GM18502 (cell line): Measurements from ENCODE around the gene RTN4IP1.
"Not testable (repeated sequence)": the region's sequence is repeated elsewhere in the genome, so short reads cannot be mapped to it uniquely, and the experiment has no call there.

Experiments used
- ATAC-seq: cut with Tn5 transposase; IDR thresholded peaks from one replicate; pipeline ENCODE4 v1.9.1; 2021; ENCODE audit warnings: mild to moderate bottlenecking; ENCODE audit not compliant: unreplicated experiment, poor library complexity

RTN4IP1 gene

DNA sequence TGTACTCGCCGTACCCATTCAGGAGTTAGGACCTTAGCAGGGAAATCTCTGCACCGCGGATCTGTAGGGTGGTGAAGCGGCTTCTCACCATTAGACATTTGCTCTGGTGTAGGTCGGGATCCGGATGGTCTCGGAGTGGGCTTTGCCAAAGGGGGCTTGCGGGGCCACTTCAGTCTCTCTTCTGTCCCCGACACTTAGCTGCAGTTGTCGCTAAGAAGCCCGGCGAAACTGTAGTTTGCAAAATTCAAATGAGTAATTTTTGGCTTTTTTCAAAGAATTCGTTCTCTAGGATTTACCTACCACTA lies 513 bp upstream of the RTN4IP1 start:
- no peak for ATAC-seq

- ATAC-seq, result peak; percentile 14
These were observed 618 bp downstream of the RTN4IP1 start for GRCh38 chr6:106628658-106629102.

GRCh38 chr6:106627760-106628159 lies 1.5 kb downstream of the RTN4IP1 start:
- not testable (repeated sequence) for ATAC-seq

DNA sequence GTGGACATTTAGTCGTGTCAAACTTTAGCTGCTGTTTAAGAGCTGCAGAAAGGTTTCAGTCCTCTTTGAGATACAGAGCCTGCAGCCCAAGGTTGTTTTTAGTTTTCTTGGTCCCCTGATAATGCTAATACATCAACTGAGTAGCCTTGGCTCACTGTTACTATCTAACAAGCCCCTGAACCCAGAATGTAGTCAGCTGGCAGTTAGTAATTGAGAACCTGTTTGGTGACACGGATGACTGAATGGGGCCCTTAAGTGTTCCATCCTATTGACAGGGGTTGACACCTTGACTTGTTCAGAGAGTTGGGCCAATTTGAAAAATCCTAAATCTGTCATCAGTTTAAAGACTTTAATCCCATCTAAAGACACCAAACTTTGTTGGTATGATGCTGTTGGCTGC lies 2.8 kb downstream of the RTN4IP1 start:
- no peak for ATAC-seq

- no peak for ATAC-seq
These were observed 6.3 kb downstream of the RTN4IP1 start for GRCh38 chr6:106623039-106623438.

DNA sequence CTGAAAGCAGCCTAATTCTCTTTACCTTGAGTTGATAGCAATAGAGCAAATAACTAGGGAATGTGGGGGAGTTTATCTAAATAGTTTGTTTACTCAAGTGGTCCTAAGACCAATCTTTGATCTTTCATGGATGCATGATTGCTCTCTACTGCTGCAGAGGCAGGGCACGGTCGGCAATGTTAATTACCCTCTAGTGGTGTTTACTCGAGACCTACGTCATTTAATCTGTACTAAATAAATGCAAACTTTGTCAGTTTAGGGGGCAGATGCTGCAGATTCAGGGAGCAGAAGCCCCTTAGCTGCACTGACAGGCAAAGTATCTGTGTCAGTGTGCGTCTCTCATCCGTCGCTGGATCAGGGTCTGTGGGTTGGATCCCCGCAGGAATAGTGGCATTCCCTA lies 6.9 kb downstream of the RTN4IP1 start:
- no peak for ATAC-seq

DNA sequence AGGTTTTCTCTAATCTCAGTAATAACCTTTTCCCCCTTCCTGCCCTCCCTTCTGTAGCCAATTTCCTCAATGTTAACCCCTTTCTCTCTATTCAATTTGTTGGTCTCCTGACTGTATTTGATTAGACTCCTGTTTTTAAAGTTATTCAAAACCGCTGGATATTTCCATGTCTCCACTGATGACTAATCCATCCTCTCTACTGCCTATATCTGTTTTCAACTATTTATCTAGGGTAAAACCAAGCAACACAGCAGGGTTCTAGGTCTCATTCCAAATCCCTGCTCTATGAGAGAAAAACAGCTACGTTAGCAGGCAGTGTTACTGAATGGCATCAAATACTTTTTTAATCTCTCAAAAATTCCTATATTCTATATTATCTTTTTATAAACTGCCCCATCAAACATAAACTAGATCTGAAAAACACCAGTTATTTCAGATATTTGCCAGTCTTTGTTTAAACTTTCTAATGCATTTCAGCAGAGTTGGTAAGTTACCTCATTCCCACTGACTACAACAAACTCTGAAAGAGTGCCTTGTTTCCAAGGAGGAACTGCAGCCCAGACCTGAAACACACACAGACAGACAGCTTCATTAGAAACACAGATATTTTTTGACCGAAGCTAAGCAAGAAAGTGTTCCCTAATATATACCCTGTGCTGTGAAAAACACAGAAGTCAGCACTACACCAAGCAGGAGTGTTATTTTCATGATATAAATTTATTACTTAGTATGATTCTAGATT lies 8.2 kb downstream of the RTN4IP1 start:
- ATAC-seq, result no peak

- no peak for ATAC-seq
These were observed 10.1 kb downstream of the RTN4IP1 start for GRCh38 chr6:106619223-106619622.

DNA sequence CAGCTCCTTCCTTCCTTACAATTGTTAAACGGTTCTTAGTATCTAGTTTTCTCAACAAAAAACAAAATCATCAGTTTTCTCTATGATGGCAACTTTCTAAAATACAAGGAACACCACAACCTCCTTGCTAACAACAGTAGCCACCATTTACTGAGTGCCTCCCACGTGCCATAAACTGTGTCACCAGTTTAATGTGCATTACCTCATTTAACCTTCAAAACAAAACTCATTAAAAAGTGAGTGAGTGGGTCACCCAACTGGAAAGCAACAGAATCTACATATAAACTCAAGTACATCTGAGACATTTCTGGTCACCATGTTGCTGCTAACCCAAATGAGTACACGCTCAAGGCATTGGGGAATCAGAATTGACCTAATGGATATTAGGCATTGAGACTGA lies 11.0 kb downstream of the RTN4IP1 start:
- ATAC-seq, result no peak

- no peak for ATAC-seq
These were observed 11.4 kb downstream of the RTN4IP1 start for GRCh38 chr6:106617857-106618256.

DNA sequence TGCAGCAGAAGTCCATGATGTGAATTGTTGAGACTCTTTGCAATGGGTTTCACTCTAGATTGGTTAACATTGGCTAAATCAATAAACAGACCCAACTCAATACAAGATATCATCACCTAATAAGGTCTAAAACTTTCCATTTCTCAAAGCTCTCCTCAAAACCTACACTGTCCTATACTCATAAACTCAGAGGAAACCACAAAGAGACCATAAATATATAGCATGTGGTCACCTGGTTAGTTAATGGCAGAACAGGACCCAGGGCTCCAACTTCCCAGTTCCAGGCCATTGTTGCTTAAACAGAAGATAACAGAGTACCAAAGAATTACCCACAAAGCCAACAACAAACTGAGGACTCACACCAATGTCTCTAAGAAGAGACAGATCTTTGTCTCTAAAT lies 12.0 kb downstream of the RTN4IP1 start:
- no peak for ATAC-seq

DNA sequence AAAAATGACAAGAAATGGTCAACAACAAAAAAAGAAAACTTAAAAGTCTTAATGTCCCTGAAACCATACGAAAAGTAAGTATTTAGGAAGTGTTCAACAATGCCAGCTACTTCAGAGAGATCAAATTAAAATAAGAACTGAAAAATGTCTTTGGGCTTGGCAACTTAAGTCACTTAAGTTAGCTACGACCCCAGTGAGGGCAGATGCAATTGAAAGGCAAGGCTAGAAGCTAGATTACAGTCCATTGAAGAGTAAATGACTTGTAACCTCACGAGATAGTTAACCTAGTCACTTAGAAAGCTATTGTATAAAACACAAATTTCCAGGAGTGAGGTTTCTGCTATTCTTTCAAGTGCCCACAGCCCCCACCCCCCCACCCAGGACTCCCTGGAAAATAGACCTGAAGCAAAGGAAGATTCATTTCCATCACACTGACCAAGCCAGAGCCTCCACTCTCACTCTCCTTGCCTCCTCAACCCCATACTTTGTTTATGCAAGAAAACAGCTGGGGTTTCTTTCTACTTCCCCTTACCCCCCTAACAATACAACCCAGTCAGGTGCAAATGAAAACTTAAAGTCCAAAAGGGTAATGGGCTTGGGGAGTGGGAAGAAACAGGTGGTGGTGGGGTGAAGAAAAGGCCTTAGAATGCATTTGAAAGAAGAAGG lies 14.6 kb downstream of the RTN4IP1 start:
- ATAC-seq, result no peak

GRCh38 chr6:106614166-106614565 lies 15.1 kb downstream of the RTN4IP1 start:
- no peak for ATAC-seq

DNA sequence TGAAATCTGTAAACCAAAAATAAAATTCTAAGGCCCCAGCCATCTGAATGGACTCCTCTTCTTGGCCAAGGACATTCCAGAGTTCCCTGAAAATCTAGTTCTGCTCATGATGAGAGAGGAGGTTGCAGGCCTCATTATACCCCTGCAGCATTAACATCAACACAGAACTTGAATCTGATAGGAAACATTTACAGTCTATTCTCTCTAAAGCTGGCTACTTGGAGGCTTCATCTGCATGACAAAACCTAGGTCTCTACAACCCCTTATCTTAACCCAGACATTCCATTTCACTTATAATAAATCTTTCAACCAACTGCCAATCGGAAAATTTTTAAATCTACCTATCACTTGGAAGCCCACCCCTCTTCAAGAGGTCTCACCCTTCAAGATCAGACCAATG lies 15.7 kb downstream of the RTN4IP1 start:
- no peak for ATAC-seq

DNA sequence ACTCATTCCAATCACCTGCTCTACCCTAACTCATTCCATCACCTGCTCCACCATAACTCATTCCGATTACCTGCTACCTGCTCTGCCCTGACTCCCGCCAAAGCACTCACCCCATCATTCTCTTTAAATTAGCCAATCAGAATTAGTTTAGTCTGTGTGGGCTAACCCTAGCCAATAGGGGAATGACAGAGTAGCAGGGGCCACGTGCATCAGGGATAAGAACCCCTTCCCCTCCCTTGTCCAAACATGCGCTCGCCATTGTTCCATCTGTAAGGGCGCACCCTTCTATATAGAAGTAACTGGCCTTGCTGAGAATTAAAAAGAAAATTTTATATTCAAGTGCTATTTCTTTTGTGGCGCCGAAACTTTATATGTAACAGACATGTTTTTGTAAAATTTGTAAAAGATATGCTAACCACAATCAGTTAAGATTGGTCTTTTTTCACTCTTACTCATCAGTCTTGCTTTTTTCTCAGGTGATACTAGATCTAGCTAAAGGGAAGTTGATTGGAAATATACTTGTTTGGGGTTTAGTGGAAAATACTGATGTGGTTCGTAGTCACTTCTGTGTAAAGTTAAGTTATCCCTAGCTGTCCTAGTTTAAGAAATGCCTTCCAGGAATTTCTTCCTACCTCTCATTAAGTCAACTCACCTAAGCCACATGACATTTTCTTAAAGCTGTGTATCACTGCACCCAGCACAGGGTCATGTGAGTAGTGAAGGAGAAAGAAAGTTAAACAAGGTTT lies 16.5 kb downstream of the RTN4IP1 start:
- no peak for ATAC-seq

GRCh38 chr6:106611030-106611429 lies 18.3 kb downstream of the RTN4IP1 start:
- ATAC-seq, result no peak

DNA sequence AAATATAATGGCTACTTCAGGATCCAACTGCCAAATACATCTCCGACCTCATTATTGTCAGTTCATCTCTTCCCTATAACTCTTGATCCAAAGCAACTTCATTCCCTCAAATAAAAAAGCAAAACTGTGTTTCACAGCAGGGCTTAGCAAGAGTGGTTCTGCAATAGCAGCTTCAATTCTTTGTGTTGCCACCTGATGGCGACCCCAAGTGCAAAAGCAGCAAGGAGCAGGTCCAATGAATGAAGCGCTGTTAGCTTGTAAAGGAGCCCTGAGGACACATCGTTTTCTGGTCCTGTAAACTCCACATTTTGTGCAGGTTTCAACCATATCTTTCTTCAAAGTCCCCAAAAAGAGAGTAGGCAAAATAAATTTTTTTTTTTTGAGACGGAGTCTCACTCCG lies 19.6 kb downstream of the RTN4IP1 start:
- ATAC-seq, result no peak

DNA sequence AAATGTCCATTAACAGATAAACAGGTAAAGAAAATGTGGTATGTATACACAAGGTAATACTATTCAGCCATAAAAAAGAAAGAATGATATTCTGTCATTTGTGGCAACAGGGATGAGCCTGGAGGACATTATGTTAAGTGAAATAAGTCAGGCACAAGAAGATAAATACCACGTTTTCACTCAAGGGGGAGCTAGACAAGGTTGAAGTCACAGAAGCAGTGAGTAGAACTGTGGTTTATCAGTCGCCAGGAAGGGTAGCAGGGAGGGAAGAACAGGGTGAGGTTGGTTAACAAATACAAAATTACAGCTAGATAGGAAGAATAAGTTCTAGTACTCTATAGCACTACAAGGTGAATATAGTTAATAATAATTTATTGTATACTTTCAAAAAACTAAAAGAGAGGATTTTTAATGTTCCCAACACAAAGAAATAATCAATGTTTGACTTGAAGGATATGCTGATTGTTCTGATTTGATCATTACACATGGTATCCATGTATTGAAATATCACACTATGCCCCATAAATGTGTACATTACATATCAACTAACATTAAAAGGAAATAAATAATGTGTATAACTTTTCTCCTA lies 21.1 kb downstream of the RTN4IP1 start:
- ATAC-seq, result peak; percentile 77

DNA sequence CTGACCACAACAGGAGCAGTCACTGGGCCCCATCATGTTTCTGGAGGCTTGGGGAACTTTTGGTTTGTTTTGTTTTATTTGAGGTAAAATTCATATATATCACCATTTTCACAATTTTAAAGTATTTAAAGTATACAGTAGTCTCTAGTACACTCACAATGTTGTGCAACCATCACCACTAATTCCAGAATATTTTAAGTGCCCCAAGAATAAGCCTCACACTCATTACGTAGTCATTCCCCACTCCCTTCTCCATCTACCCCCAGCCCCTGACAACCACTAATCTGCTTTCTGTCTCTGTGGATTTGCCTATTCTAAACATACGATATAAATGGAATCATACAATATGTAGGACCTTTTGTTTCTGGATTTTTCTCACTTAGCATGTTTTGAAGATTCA lies 29.0 kb downstream of the RTN4IP1 start:
- ATAC-seq, result no peak

DNA sequence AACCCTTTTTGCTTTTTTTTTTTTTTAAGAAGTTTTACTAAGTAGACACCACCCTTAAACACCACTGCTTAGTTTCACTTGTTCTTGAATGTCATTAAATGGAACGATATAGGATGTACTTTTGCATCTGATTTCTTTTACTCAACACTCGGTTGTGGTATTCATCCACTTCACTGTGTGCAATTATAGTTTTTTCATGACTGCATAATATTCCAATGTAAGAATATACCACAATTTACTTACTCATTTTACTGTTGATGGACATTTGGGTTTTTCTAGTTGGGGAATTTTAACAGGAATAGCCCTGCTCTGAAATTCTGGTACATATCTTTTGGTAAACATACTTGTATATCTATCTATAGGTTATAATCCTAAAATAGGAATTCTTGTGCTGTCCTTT lies 29.9 kb downstream of the RTN4IP1 start:
- no peak for ATAC-seq
